ENCODE data around the gene PLEKHF1. TPM values are rescaled to one million over a fixed set of nuclear protein-coding genes. Genes with fewer than 3 reads are reported as not detected.

Gene PLEKHF1
- total and polyA plus RNA-seq, 2 of the 8 experiments (the other 6 are each of a cell fraction or from before 2014, with no cell fraction given) = 11.1 to 18.4 TPM

DNA sequence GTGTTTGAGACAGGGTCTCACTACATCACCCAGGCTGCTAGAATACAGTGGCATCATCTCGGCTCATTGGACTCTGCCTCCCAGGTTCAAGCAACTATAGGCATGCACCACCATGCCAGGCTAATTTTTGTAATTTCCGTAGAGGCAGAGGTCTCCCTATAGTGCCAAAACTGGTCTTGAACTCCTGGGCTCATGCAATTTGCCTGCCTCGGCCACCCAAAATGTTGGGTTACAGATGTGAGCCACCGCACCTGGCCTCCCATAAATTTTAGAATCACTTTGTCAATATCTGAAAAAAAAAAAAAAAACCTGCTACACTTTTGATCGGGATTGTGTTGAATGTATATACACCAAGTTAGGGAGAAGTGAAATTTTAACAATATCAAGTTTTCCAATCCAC is 11.9 kb upstream of the PLEKHF1 start (continued):
- TF ChIP-seq, protein P1, sequence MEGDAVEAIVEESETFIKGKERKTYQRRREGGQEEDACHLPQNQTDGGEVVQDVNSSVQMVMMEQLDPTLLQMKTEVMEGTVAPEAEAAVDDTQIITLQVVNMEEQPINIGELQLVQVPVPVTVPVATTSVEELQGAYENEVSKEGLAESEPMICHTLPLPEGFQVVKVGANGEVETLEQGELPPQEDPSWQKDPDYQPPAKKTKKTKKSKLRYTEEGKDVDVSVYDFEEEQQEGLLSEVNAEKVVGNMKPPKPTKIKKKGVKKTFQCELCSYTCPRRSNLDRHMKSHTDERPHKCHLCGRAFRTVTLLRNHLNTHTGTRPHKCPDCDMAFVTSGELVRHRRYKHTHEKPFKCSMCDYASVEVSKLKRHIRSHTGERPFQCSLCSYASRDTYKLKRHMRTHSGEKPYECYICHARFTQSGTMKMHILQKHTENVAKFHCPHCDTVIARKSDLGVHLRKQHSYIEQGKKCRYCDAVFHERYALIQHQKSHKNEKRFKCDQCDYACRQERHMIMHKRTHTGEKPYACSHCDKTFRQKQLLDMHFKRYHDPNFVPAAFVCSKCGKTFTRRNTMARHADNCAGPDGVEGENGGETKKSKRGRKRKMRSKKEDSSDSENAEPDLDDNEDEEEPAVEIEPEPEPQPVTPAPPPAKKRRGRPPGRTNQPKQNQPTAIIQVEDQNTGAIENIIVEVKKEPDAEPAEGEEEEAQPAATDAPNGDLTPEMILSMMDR (IDR thresholded peaks at IDR 0.05; ENCODE audit: control extremely low read depth in 1 of 3, insufficient read depth in 1 of 3, low read depth in 1 of 3, low read length in 3 of 3) = no peak
- TF ChIP-seq JUN (IDR thresholded peaks at IDR 0.05; ENCODE audit: low read depth, low read length) = no peak
- TF ChIP-seq, protein P2, sequence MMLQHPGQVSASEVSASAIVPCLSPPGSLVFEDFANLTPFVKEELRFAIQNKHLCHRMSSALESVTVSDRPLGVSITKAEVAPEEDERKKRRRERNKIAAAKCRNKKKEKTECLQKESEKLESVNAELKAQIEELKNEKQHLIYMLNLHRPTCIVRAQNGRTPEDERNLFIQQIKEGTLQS (IDR thresholded peaks at IDR 0.05; ENCODE audit: insufficient read depth, low read depth, low read length) = no peak
- no peak for TF ChIP-seq SP1 (IDR thresholded peaks at IDR 0.05; ENCODE audit: low read depth, low read length)
- TF ChIP-seq, protein P3, sequence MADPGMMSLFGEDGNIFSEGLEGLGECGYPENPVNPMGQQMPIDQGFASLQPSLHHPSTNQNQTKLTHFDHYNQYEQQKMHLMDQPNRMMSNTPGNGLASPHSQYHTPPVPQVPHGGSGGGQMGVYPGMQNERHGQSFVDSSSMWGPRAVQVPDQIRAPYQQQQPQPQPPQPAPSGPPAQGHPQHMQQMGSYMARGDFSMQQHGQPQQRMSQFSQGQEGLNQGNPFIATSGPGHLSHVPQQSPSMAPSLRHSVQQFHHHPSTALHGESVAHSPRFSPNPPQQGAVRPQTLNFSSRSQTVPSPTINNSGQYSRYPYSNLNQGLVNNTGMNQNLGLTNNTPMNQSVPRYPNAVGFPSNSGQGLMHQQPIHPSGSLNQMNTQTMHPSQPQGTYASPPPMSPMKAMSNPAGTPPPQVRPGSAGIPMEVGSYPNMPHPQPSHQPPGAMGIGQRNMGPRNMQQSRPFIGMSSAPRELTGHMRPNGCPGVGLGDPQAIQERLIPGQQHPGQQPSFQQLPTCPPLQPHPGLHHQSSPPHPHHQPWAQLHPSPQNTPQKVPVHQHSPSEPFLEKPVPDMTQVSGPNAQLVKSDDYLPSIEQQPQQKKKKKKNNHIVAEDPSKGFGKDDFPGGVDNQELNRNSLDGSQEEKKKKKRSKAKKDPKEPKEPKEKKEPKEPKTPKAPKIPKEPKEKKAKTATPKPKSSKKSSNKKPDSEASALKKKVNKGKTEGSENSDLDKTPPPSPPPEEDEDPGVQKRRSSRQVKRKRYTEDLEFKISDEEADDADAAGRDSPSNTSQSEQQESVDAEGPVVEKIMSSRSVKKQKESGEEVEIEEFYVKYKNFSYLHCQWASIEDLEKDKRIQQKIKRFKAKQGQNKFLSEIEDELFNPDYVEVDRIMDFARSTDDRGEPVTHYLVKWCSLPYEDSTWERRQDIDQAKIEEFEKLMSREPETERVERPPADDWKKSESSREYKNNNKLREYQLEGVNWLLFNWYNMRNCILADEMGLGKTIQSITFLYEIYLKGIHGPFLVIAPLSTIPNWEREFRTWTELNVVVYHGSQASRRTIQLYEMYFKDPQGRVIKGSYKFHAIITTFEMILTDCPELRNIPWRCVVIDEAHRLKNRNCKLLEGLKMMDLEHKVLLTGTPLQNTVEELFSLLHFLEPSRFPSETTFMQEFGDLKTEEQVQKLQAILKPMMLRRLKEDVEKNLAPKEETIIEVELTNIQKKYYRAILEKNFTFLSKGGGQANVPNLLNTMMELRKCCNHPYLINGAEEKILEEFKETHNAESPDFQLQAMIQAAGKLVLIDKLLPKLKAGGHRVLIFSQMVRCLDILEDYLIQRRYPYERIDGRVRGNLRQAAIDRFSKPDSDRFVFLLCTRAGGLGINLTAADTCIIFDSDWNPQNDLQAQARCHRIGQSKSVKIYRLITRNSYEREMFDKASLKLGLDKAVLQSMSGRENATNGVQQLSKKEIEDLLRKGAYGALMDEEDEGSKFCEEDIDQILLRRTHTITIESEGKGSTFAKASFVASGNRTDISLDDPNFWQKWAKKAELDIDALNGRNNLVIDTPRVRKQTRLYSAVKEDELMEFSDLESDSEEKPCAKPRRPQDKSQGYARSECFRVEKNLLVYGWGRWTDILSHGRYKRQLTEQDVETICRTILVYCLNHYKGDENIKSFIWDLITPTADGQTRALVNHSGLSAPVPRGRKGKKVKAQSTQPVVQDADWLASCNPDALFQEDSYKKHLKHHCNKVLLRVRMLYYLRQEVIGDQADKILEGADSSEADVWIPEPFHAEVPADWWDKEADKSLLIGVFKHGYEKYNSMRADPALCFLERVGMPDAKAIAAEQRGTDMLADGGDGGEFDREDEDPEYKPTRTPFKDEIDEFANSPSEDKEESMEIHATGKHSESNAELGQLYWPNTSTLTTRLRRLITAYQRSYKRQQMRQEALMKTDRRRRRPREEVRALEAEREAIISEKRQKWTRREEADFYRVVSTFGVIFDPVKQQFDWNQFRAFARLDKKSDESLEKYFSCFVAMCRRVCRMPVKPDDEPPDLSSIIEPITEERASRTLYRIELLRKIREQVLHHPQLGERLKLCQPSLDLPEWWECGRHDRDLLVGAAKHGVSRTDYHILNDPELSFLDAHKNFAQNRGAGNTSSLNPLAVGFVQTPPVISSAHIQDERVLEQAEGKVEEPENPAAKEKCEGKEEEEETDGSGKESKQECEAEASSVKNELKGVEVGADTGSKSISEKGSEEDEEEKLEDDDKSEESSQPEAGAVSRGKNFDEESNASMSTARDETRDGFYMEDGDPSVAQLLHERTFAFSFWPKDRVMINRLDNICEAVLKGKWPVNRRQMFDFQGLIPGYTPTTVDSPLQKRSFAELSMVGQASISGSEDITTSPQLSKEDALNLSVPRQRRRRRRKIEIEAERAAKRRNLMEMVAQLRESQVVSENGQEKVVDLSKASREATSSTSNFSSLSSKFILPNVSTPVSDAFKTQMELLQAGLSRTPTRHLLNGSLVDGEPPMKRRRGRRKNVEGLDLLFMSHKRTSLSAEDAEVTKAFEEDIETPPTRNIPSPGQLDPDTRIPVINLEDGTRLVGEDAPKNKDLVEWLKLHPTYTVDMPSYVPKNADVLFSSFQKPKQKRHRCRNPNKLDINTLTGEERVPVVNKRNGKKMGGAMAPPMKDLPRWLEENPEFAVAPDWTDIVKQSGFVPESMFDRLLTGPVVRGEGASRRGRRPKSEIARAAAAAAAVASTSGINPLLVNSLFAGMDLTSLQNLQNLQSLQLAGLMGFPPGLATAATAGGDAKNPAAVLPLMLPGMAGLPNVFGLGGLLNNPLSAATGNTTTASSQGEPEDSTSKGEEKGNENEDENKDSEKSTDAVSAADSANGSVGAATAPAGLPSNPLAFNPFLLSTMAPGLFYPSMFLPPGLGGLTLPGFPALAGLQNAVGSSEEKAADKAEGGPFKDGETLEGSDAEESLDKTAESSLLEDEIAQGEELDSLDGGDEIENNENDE (IDR thresholded peaks at IDR 0.05; ENCODE audit: insufficient replicate concordance, low read length) = no peak

All from H1 (cell line).